DOHH2 (cell line): ENCODE results near the gene PEX19.

Experiments used
- H3F3A ChIP-seq: fragments of 200-600 bp; sonication (generic), shearing (Covaris generic); 2 replicates; pipeline ENCODE4 v1.6.0; 2016; ENCODE audit warnings: antibody characterized with exemption, mild to moderate bottlenecking; ENCODE audit not compliant: control insufficient read depth, insufficient read depth
- H3K27ac ChIP-seq: fragments of 200-600 bp; sonication (generic); 2 replicates; pipeline ENCODE4 v1.5.1; 2014; ENCODE audit warnings: low read depth, mild to moderate bottlenecking, low read length, moderate library complexity
- H3K27me3 ChIP-seq: fragments of 200-600 bp; sonication (generic); 2 replicates; pipeline ENCODE4 v1.6.1; 2014; ENCODE audit warnings: mild to moderate bottlenecking, low read length, mixed read lengths; ENCODE audit not compliant: control insufficient read depth
- H3K36me3 ChIP-seq: fragments of 200-600 bp; sonication (generic); 2 replicates; pipeline ENCODE4 v1.6.1; 2014; ENCODE audit warnings: mild to moderate bottlenecking, low read length, moderate library complexity, mixed read lengths; ENCODE audit not compliant: control insufficient read depth
- H3K4me1 ChIP-seq: fragments of 200-600 bp; sonication (generic); 2 replicates; pipeline ENCODE4 v1.6.1; 2014; ENCODE audit warnings: mild to moderate bottlenecking, low read length, mixed read lengths; ENCODE audit not compliant: control insufficient read depth
- H3K4me2 ChIP-seq: fragments of 200-600 bp; sonication (generic); 2 replicates; pipeline ENCODE4 v1.6.0; 2014; ENCODE audit warnings: mild to moderate bottlenecking, low read length, moderate library complexity
- H3K4me3 ChIP-seq: fragments of 200-600 bp; sonication (generic); 2 replicates; pipeline ENCODE4 v1.5.1; 2014; ENCODE audit warnings: mild to moderate bottlenecking, low read length, mixed read lengths
- H3K79me2 ChIP-seq: fragments of 200-600 bp; sonication (generic); 2 replicates; pipeline ENCODE4 v1.6.1; 2014; ENCODE audit warnings: mild to moderate bottlenecking, low read length, mixed read lengths; ENCODE audit not compliant: control insufficient read depth
- H3K9me2 ChIP-seq: fragments of 200-600 bp; sonication (generic); replicated peaks from 2 replicates; pipeline ENCODE4 v1.6.1; 2014; ENCODE audit warnings: mild to moderate bottlenecking, low read length, mixed read lengths; ENCODE audit not compliant: control insufficient read depth
- H3K9me3 ChIP-seq: fragments of 200-600 bp; sonication (generic); 2 replicates; pipeline ENCODE4 v1.6.1; 2014; ENCODE audit warnings: antibody characterized with exemption, low read length, mixed read lengths; ENCODE audit not compliant: control insufficient read depth, insufficient read depth
- H4K20me1 ChIP-seq: fragments of 200-600 bp; sonication (generic); 2 replicates; pipeline ENCODE4 v1.6.0; 2014; ENCODE audit warnings: low read depth, mild to moderate bottlenecking, antibody characterized with exemption, low read length, moderate library complexity; ENCODE audit not compliant: control insufficient read depth, insufficient read depth
- CTCF ChIP-seq: fragments of 200-600 bp; sonication (generic); IDR thresholded peaks from one replicate; pipeline ENCODE4 v1.5.1; 2014; ENCODE audit warnings: antibody characterized with exemption, mild to moderate bottlenecking, low read depth, low read length; ENCODE audit not compliant: poor library complexity, severe bottlenecking
- EZH2phosphoT487 ChIP-seq: fragments of 200-600 bp; sonication (generic); IDR thresholded peaks from 2 replicates; pipeline ENCODE4 v1.6.1; 2017; ENCODE audit warnings: borderline replicate concordance, mild to moderate bottlenecking, antibody characterized with exemption, low read length, moderate library complexity, mixed read lengths

The PEX19 gene

GRCh38 chr1:160251011-160251410 lies 33.9 kb downstream of the PEX19 start:
- Histone ChIP-seq H3K9me3 (no peaks in the 10 kb centered on the region), H4K20me1 (0 out of 2 replicates have a peak, but pooled peaks cover 5% of the 10 kb centered on the region), H3K4me3 (no peak overlapping the region), H3K9me2 (no peaks in the 10 kb centered on the region), H3K27ac (no peak overlapping the region), H3F3A (no peaks in the 10 kb centered on the region), H3K4me2 (no peak overlapping the region), H3K36me3 (peaks cover 22% of the 10 kb centered on the region), H3K4me1 (no peaks in the 10 kb centered on the region), H3K79me2 (peaks cover 71% of the 10 kb centered on the region), H3K27me3 (no peaks in the 10 kb centered on the region)
- no peak for TF ChIP-seq EZH2phosphoT487
- no peak for TF ChIP-seq CTCF

GRCh38 chr1:160247053-160247452 lies 37.9 kb downstream of the PEX19 start:
- peaks cover 73% of the 10 kb centered on the region for H3K79me2 ChIP-seq
- no peaks in the 10 kb centered on the region for H3K9me2 ChIP-seq

GRCh38 chr1:160245434-160245833 lies 39.5 kb downstream of the PEX19 start:
- no peaks in the 10 kb centered on the region for H3K27me3 ChIP-seq
- H3K4me1 ChIP-seq: no peaks in the 10 kb centered on the region
- peaks cover 60% of the 10 kb centered on the region for H3K79me2 ChIP-seq
- no peaks in the 10 kb centered on the region for H3F3A ChIP-seq
- no peak overlapping the region for H3K4me3 ChIP-seq
- H3K36me3 ChIP-seq: peaks cover 41% of the 10 kb centered on the region
- TF ChIP-seq EZH2phosphoT487: no peak
- TF ChIP-seq CTCF: no peak
- H3K27ac ChIP-seq: no peak overlapping the region
- no peaks in the 10 kb centered on the region for H4K20me1 ChIP-seq
- no peaks in the 10 kb centered on the region for H3K9me3 ChIP-seq
- no peaks in the 10 kb centered on the region for H3K9me2 ChIP-seq
- H3K4me2 ChIP-seq: no peak overlapping the region

More at GRCh38 chr1:160247053-160247452, 37.9 kb downstream of the PEX19 start:
- no peaks in the 10 kb centered on the region for H3K9me3 ChIP-seq
- no peak overlapping the region for H3K4me2 ChIP-seq
- H4K20me1 ChIP-seq: 0 out of 2 replicates have a peak, but pooled peaks cover 5% of the 10 kb centered on the region
- no peak overlapping the region for H3K4me3 ChIP-seq
- H3K36me3 ChIP-seq: peaks cover 45% of the 10 kb centered on the region
- TF ChIP-seq EZH2phosphoT487 (no peak), CTCF (no peak)
- no peak overlapping the region for H3K27ac ChIP-seq
- H3F3A ChIP-seq: no peaks in the 10 kb centered on the region
- H3K27me3 ChIP-seq: no peaks in the 10 kb centered on the region
- H3K4me1 ChIP-seq: no peaks in the 10 kb centered on the region
